Coronary artery (tissue), 2 donors: ENCODE measurements around the gene ATP1A1.

Experiments
- DNase-seq: peaks from one replicate; pipeline ENCODE4 v3.0.0-alpha.2; 2017; ENCODE audit warnings: low spot score
- H3K27ac ChIP-seq, 2 donors: fragments of 200-600 bp; sonication (generic); one replicate each; pipeline ENCODE4 v1.5.1; 2016 to 2019
- H3K4me3 ChIP-seq: fragments of 200-600 bp; sonication (generic); 2 replicates; pipeline ENCODE4 v1.5.1; 2016; ENCODE audit warnings: mild to moderate bottlenecking, moderate library complexity
- CTCF ChIP-seq: fragments of 200-600 bp; sonication (generic); IDR thresholded peaks from one replicate; pipeline ENCODE4 v1.5.1; 2019; ENCODE audit warnings: antibody characterized with exemption

The ATP1A1 gene

GRCh38 chr1:116370181-116370580, 2.9 kb upstream of the ATP1A1 start:
- no peak overlapping the region for H3K4me3 ChIP-seq
- H3K27ac ChIP-seq: no peak overlapping the region
- TF ChIP-seq CTCF: no peak
- DNase-seq: no peak

DNA sequence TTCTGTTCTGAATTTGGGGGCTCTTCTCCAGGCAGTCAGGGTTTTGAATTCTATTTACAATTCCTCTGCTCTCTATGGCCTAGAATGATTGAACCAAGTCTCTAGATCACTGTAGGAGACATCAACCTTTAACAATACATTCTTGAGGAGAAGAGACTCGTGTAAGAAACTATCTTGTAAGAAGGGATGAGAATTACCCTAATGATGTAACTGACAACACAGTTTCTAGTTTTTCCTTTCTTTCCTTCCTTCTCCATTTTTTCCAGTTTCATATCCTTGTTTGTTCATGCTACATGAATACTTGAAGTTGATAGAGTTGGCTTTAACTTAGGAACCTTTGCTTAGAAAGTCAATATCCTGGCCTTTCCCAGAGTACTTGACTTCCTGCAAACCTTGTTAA, 1.3 kb upstream of the ATP1A1 start:
- Histone ChIP-seq H3K27ac (peak overlapping the region; percentile 92 to 98), H3K4me3 (no peak overlapping the region)
- DNase-seq: no peak
- no peak for TF ChIP-seq CTCF

- no peak for TF ChIP-seq CTCF
- peak overlapping the region; percentile 92 to 98 for H3K27ac ChIP-seq
- no peak for DNase-seq
- peak overlapping the region; percentile 98 for H3K4me3 ChIP-seq
Observed at GRCh38 chr1:116372191-116372590, 853 bp upstream of the ATP1A1 start.

GRCh38 chr1:116373431-116374352, 648 bp downstream of the ATP1A1 start:
- peak overlapping the region; percentile 92 to 98 for H3K27ac ChIP-seq
- H3K4me3 ChIP-seq: peak overlapping the region; percentile 98
- peak; percentile 88 for DNase-seq
- TF ChIP-seq CTCF: no peak

- no peak for TF ChIP-seq CTCF
- H3K27ac ChIP-seq: peak overlapping the region; percentile 92 to 98
- peak overlapping the region; percentile 98 for H3K4me3 ChIP-seq
- DNase-seq: no peak
Observed at GRCh38 chr1:116374353-116375147, 1.5 kb downstream of the ATP1A1 start.

GRCh38 chr1:116375148-116375886, 2.3 kb downstream of the ATP1A1 start:
- TF ChIP-seq CTCF: no peak
- Histone ChIP-seq H3K4me3 (peak overlapping the region; percentile 98), H3K27ac (peak overlapping the region; percentile 92 to 98)
- DNase-seq: no peak
